Caco-2 (cell line): Measurements from ENCODE around the gene DDX11. TPM values are rescaled to one million over a fixed set of nuclear protein-coding genes. Genes with fewer than 3 reads are reported as not detected.
"Not testable (repeated sequence)": the region's sequence is repeated elsewhere in the genome, so short reads cannot be mapped to it uniquely, and the experiment has no call there.

Experiments used
- BruUV-seq: library from RNA; stranded (reverse); fragments of 400-500 nt; replicated peaks from 2 replicates; lab custom pipeline; 2021; lab: Mats Ljungman, UMichigan
- CTCF ChIA-PET: fragments of 300-600 bp; sonication (Branson Sonifier 250); formaldehyde crosslinking; loops from one replicate; lab custom pipeline; 2022; ENCODE audit warnings: antibody characterized with exemption; lab: Charles Lee
- POLR2A ChIA-PET: fragments of 300-600 bp; sonication (Branson Sonifier 250); formaldehyde crosslinking; loops from one replicate; lab custom pipeline; 2022; ENCODE audit warnings: antibody characterized with exemption; lab: Charles Lee
- DNase-seq, 2 experiments: peaks; one replicate each; pipeline versions ENCODE4 v3.0.0 to v3.0.0-alpha.2; 2020 to 2022
- H3K27me3 ChIP-seq: replicated peaks from 2 replicates; pipeline ENCODE4 v1.6.0; 2011; ENCODE audit warnings: low read length; ENCODE audit not compliant: control insufficient read depth, insufficient read depth
- H3K36me3 ChIP-seq: 2 replicates; pipeline ENCODE4 v1.5.1; 2011; ENCODE audit warnings: low read length; ENCODE audit not compliant: control insufficient read depth, insufficient read depth
- H3K4me1 ChIP-seq: fragments of 250-450 bp; sonication (Bioruptor Pico); 2 replicates; pipeline ENCODE4 v1.5.1; 2020; ENCODE audit warnings: mild to moderate bottlenecking
- H3K4me3 ChIP-seq: 2 replicates; pipeline ENCODE4 v1.5.1; 2011; ENCODE audit warnings: low read depth, mild to moderate bottlenecking, control low read depth, low read length
- H3K9me3 ChIP-seq: fragments of 250-450 bp; sonication (Bioruptor Pico); 2 replicates; pipeline ENCODE4 v1.5.1; 2020; ENCODE audit warnings: mild to moderate bottlenecking, moderate library complexity
- H3K27ac Mint-ChIP-seq: one replicate; pipeline ENCODE4 v1.8.0; 2022; ENCODE audit warnings: mixed read lengths; ENCODE audit not compliant: unreplicated experiment
- H3K27me3 Mint-ChIP-seq: one replicate; pipeline ENCODE4 v1.8.0; 2022; ENCODE audit warnings: mixed read lengths; ENCODE audit not compliant: insufficient read depth, unreplicated experiment
- H3K36me3 Mint-ChIP-seq: one replicate; pipeline ENCODE4 v1.8.0; 2022; ENCODE audit warnings: mild to moderate bottlenecking, mixed read lengths; ENCODE audit not compliant: insufficient read depth, unreplicated experiment
- H3K4me1 Mint-ChIP-seq: one replicate; pipeline ENCODE4 v1.8.0; 2022; ENCODE audit warnings: low read depth, mixed read lengths; ENCODE audit not compliant: unreplicated experiment
- H3K4me3 Mint-ChIP-seq: one replicate; pipeline ENCODE4 v1.8.0; 2022; ENCODE audit warnings: mild to moderate bottlenecking, moderate library complexity, mixed read lengths; ENCODE audit not compliant: unreplicated experiment
- H3K9me3 Mint-ChIP-seq: one replicate; pipeline ENCODE4 v1.8.0; 2022; ENCODE audit warnings: mixed read lengths; ENCODE audit not compliant: unreplicated experiment
- CTCF ChIP-seq, 2 experiments: fragments of 200-600 bp in 1 of 2; IDR thresholded peaks; 1 replicate in 1 of 2; 2 replicates in 1 of 2; pipeline versions ENCODE4 v1.5.1 to v1.8.0; 2011 to 2022; ENCODE audit warnings: antibody characterized with exemption in 1 of 2, control low read depth in 1 of 2, inconsistent platforms in 1 of 2, low read depth in 1 of 2, low read length in 1 of 2, mild to moderate bottlenecking in 1 of 2, moderate library complexity in 1 of 2; ENCODE audit not compliant: insufficient read depth in 1 of 2, severe bottlenecking in 1 of 2, unreplicated experiment in 1 of 2
- intact Hi-C: fragments of 100-400 bp; cut with micrococcal nuclease; formaldehyde crosslinking; loops from one replicate; pipeline ENCODE4 v1.10.0; 2022; ENCODE audit not compliant: unreplicated experiment
- total RNA-seq: library from RNA; stranded (reverse); gene quantifications from 2 replicates; pipeline ENCODE4 v1.2.3, GENCODE V29; 2022

Gene DDX11
- total RNA-seq, 1 experiment from 2014 or later = 175 TPM

- H3K9me3 Mint-ChIP-seq, H3K27me3 Mint-ChIP-seq, BruUV-seq, H3K27ac Mint-ChIP-seq, POLR2A ChIA-PET, H3K36me3 ChIP-seq, H3K4me3 ChIP-seq, DNase-seq, H3K4me1 Mint-ChIP-seq, CTCF ChIA-PET, H3K4me3 Mint-ChIP-seq, H3K27me3 ChIP-seq, H3K4me1 ChIP-seq, H3K9me3 ChIP-seq: not testable (repeated sequence)
- H3K36me3 Mint-ChIP-seq = peaks cover 27% of the 10 kb centered on the region
- intact Hi-C loops = loop anchor here (5.0 to 10.0 kb wide), 3 partner anchors 164 to 376 kb away; partner anchors contain the start of gene IPO8
Observed at GRCh38 chr12:31070971-31071740, 2.5 kb upstream of the DDX11 start.

GRCh38 chr12:31072962-31073361, 698 bp upstream of the DDX11 start:
- Mint-ChIP-seq H3K36me3 (peaks cover 32% of the 10 kb centered on the region), H3K4me3 (peak overlapping the region; percentile 97), H3K27ac (peak overlapping the region; percentile 93), H3K4me1 (peaks cover 13% of the 10 kb centered on the region)
- peak in 1 of 2 experiments; percentile 53 for DNase-seq
- H3K4me3 ChIP-seq = peak overlapping the region; percentile 45
- H3K27me3 ChIP-seq, BruUV-seq, H3K9me3 ChIP-seq, H3K4me1 ChIP-seq, H3K27me3 Mint-ChIP-seq, H3K9me3 Mint-ChIP-seq, H3K36me3 ChIP-seq, CTCF ChIA-PET, POLR2A ChIA-PET: not testable (repeated sequence)
- intact Hi-C loops = loop anchor here (2.0 to 10.0 kb wide), 4 partner anchors 50 to 378 kb away; partner anchors contain the start of gene IPO8

GRCh38 chr12:31074333-31074874, 744 bp downstream of the DDX11 start:
- H3K4me1 ChIP-seq, H3K9me3 ChIP-seq, H3K27me3 ChIP-seq, H3K36me3 ChIP-seq, H3K27me3 Mint-ChIP-seq, BruUV-seq, H3K9me3 Mint-ChIP-seq: not testable (repeated sequence)
- peak overlapping the region; percentile 45 for H3K4me3 ChIP-seq
- ChIA-PET POLR2A (interaction anchor here (0.6 kb wide), 1 partner anchor 288 kb away, joined by 6 read pairs; no protein-coding TSS in a partner anchor), CTCF (interaction anchor here (0.6 kb wide), 1 partner anchor 14 kb away, joined by 4 read pairs; no protein-coding TSS in a partner anchor)
- TF ChIP-seq CTCF (IDR thresholded peaks at IDR 0.05; ENCODE audit: insufficient read depth in 1 of 2, low read depth in 1 of 2, low read length in 1 of 2, severe bottlenecking in 1 of 2, unreplicated experiment in 1 of 2) = peak; percentile 29 to 48
- peak overlapping the region; percentile 93 for H3K27ac Mint-ChIP-seq
- H3K36me3 Mint-ChIP-seq = peaks cover 36% of the 10 kb centered on the region
- intact Hi-C loops = loop anchor here (5.0 to 10.0 kb wide), 3 partner anchors 160 to 380 kb away; partner anchors contain the start of gene IPO8
- peaks cover 13% of the 10 kb centered on the region for H3K4me1 Mint-ChIP-seq
- DNase-seq = peak; percentile 66 to 67
- peak overlapping the region; percentile 97 for H3K4me3 Mint-ChIP-seq

- H3K4me3 ChIP-seq, POLR2A ChIA-PET, H3K9me3 Mint-ChIP-seq, H3K4me3 Mint-ChIP-seq, H3K27me3 ChIP-seq, H3K36me3 ChIP-seq, H3K9me3 ChIP-seq, CTCF ChIA-PET, H3K27ac Mint-ChIP-seq, H3K27me3 Mint-ChIP-seq, H3K4me1 ChIP-seq, DNase-seq, BruUV-seq: not testable (repeated sequence)
- intact Hi-C loops = loop anchor here (10.0 kb wide), 2 partner anchors 159 to 381 kb away; partner anchors contain the start of gene IPO8
- Mint-ChIP-seq H3K36me3 (peaks cover 51% of the 10 kb centered on the region), H3K4me1 (peaks cover 13% of the 10 kb centered on the region)
Observed at GRCh38 chr12:31076150-31076549, 2.5 kb downstream of the DDX11 start.

GRCh38 chr12:31077095-31077494, 3.4 kb downstream of the DDX11 start:
- H3K9me3 Mint-ChIP-seq, H3K9me3 ChIP-seq, H3K4me3 Mint-ChIP-seq, H3K36me3 ChIP-seq, H3K4me1 ChIP-seq, H3K4me3 ChIP-seq, H3K27ac Mint-ChIP-seq, DNase-seq, H3K27me3 Mint-ChIP-seq, H3K27me3 ChIP-seq, CTCF ChIA-PET, BruUV-seq, POLR2A ChIA-PET: not testable (repeated sequence)
- intact Hi-C loops = loop anchor here (10.0 kb wide), 2 partner anchors 158 to 382 kb away; partner anchors contain the start of gene IPO8
- Mint-ChIP-seq H3K4me1 (peaks cover 13% of the 10 kb centered on the region), H3K36me3 (peaks cover 49% of the 10 kb centered on the region)

GRCh38 chr12:31077998-31078397, 4.3 kb downstream of the DDX11 start:
- BruUV-seq, POLR2A ChIA-PET, CTCF ChIA-PET: not testable (repeated sequence)

More at GRCh38 chr12:31077998-31078397, 4.3 kb downstream of the DDX11 start:
- H3K27me3 ChIP-seq, H3K27me3 Mint-ChIP-seq, H3K36me3 ChIP-seq, H3K4me3 Mint-ChIP-seq, H3K9me3 Mint-ChIP-seq, H3K4me3 ChIP-seq, DNase-seq, H3K27ac Mint-ChIP-seq, H3K4me1 ChIP-seq, H3K9me3 ChIP-seq: not testable (repeated sequence)
- H3K36me3 Mint-ChIP-seq = peaks cover 46% of the 10 kb centered on the region
- intact Hi-C loops = loop anchor here (10.0 kb wide), 2 partner anchors 157 to 383 kb away; partner anchors contain the start of gene IPO8
- H3K4me1 Mint-ChIP-seq = peaks cover 13% of the 10 kb centered on the region
